ENCODE results near the gene KLB.

The KLB gene

GRCh38 chr4:39464886-39465501, 58.3 kb downstream of the KLB start:
- DNase-seq (ENCODE audit: low read depth in 2 of 2): no peak

DNA sequence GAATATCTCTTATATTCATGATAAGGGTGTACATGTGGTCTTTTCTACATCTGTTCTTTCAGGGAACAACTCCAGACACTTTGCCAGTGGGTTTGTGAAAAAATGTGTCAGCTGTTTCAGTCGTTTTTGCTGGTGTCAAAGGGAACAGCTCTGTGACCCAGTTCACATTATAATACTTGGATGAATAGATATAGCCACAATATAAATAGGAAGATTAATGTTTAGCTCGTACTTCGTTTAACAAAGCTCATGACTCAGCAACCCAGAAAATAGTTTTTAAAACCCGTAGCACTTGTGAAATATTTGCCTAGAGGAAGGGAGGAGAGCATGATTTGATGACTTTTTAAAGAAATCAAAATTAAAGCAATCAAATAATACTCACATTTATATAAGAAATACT, 60.0 kb downstream of the KLB start:
- no peak for DNase-seq (ENCODE audit: low read depth in 2 of 2)

GRCh38 chr4:39467464-39467863, 60.7 kb downstream of the KLB start:
- DNase-seq (ENCODE audit: low read depth in 2 of 2): no peak

DNA sequence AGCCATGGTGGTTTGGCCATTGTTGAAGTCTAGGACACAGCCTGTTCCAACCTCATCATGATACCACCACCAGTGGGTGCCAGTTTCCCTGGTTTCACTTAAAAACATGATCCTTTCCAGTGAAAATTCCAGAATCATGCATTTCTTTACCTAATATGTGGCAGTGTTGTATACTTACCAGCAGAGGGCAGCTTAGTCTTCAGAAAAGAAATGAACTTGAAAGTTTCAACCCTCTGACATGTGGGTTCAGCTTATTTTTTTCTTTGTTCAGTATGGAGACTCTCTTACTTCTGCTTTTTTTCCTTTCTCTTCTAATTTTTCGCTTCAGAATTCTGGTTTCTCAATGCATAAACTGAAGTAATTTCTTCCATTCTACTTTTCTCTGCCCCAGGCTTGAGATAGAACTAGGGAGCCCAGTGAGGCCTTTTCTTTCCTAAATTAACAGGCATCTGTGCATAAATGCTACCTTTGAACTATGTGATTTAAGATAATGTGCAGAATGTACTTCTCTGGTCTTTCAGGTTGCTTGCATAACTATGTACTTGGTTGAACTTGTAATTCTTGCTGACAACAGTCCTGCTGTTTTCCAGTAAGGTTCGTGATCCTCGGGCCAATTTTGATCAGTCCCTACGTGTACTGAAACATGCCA, 62.8 kb downstream of the KLB start:
- DNase-seq (ENCODE audit: low read depth in 2 of 2): no peak

DNA sequence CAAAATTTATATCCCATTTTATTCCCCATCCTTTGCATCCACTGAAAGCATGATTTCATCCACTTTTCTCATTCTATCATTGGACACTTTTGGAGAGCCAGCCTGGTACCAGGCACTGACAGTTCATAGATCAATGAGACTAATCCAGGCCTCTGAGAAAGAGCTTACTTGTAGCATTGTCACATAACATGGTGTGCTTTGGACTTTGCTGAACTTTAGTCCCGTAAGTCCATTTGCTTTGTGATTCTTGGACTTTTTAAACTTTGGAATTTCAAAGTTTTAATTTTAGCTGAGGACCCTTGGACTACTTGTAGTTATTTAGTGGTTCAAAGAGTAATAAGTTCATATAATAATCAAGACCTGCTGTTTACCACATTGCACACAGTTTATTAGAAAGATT, 63.7 kb downstream of the KLB start:
- DNase-seq (ENCODE audit: low read depth in 2 of 2): no peak

- DNase-seq (ENCODE audit: low read depth in 2 of 2): no peak
Measured at GRCh38 chr4:39472396-39472795, 65.7 kb downstream of the KLB start.

GRCh38 chr4:39476187-39476895, 69.6 kb downstream of the KLB start:
- no peak for DNase-seq (ENCODE audit: low read depth in 2 of 2)

GRCh38 chr4:39480251-39480650, 73.5 kb downstream of the KLB start:
- DNase-seq (ENCODE audit: low read depth in 2 of 2): no peak

- DNase-seq (ENCODE audit: low read depth in 2 of 2): no peak
Measured at GRCh38 chr4:39480902-39481695, 74.4 kb downstream of the KLB start.

- no peak for DNase-seq (ENCODE audit: low read depth in 2 of 2)
Measured at GRCh38 chr4:39484582-39485272, 78.0 kb downstream of the KLB start.

GRCh38 chr4:39486221-39486804, 79.6 kb downstream of the KLB start:
- DNase-seq (ENCODE audit: low read depth in 2 of 2): no peak

- DNase-seq (ENCODE audit: low read depth in 2 of 2): no peak
Measured at GRCh38 chr4:39490322-39490721, 83.6 kb downstream of the KLB start.

DNA sequence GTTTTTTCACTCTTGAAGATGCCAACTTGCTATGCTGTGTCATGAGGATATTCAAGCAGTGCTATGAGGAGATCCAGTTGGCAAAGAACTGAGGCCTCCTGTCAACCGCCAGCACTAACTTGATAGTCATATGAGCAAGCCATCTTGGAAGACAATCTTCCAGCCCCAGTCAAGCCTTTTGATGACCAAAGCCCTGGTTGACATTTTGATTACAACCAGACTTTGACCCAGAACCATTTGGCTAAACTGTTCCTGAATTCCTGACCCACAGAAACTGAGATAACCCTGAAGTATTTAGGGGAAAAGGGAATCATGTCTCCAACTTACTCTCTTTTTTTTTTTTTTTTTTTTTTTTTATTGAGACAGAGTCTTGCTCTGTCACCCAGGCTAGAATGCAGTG, 87.6 kb downstream of the KLB start:
- DNase-seq (ENCODE audit: low read depth in 2 of 2): no peak

GRCh38 chr4:39495446-39496213, 88.9 kb downstream of the KLB start:
- no peak for DNase-seq (ENCODE audit: low read depth in 2 of 2)

GRCh38 chr4:39497909-39498726, 91.4 kb downstream of the KLB start:
- no peak for DNase-seq (ENCODE audit: low read depth in 2 of 2)

DNA sequence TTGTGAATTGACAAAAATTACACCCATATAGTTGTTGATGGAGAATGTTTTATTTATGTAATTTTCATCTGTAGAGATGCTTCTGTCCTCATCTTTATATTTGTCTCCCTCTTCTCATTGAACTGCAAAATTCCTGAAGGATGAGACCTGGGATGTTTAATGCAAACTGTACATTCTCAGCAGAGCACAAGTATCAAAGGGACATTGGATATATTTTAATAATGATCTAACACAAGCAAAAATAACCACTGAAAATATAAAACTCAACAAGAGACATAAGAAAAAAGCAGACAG, 91.9 kb downstream of the KLB start:
- DNase-seq (ENCODE audit: low read depth in 2 of 2): no peak

All from stimulated activated CD8-positive, alpha-beta memory T cell treated with anti-CD3 and anti-CD28 coated beads, Interleukin-15, amount 100 ng/mL, for 4 hours (primary cell).